Lower leg skin (tissue), 4 donors: Measurements from ENCODE around the gene TMEM259. TPM values are rescaled to one million over a fixed set of nuclear protein-coding genes. Genes with fewer than 3 reads are reported as not detected.

Source experiments
- DNase-seq, 2 donors: peaks; one replicate each; pipeline ENCODE4 v3.0.0-alpha.2; 2019; ENCODE audit warnings: low spot score in 2 of 2
- H3K4me3 ChIP-seq: fragments of 200-600 bp; sonication (generic); 2 replicates; pipeline ENCODE4 v1.5.1; 2017; ENCODE audit warnings: mild to moderate bottlenecking, low read depth; ENCODE audit not compliant: poor library complexity, severe bottlenecking
- CTCF ChIP-seq, 3 donors: fragments of 450-650 bp; IDR thresholded peaks; one replicate each; pipeline ENCODE4 v1.5.1; 2016; ENCODE audit warnings: antibody characterized with exemption in 3 of 3, mild to moderate bottlenecking in 3 of 3, moderate library complexity in 2 of 3
- POLR2A ChIP-seq, 2 donors: fragments of 450-650 bp; IDR thresholded peaks; one replicate each; pipeline ENCODE4 v1.6.1; 2016 to 2017; ENCODE audit warnings: antibody characterized with exemption in 2 of 2, mild to moderate bottlenecking in 1 of 2, moderate library complexity in 1 of 2
- WGBS, 2 donors: methylation state at CpG; one replicate each; pipeline ENCODE4 v1.1.5; 2018; 5-methylcytosine and 5-hydroxymethylcytosine counted together
- intact Hi-C: fragments of 100-400 bp; cut with DNase I; formaldehyde crosslinking; loops from one replicate; pipeline ENCODE4 v1.15.0; 2023; ENCODE audit warnings: low total_unique reads
- total RNA-seq, 4 donors: library from RNA; depleted of rRNA; stranded (reverse); fragments of >200 nt; gene quantifications; one replicate each; pipeline ENCODE4 v1.1.0, GENCODE V29; 2016

The TMEM259 gene
- total RNA-seq, 4 donors from 2014 or later = 180 to 299 (median 226) TPM

- intact Hi-C loops = no loop called here
- TF ChIP-seq CTCF (IDR thresholded peaks at IDR 0.05) = no peak
- TF ChIP-seq POLR2A (IDR thresholded peaks at IDR 0.05) = no peak
- 89 to 92% methylated on average over 29 to 34 of the region's 36 CpGs for WGBS, 2 donors
- no peak for DNase-seq
- H3K4me3 ChIP-seq = no peak overlapping the region
Observed at GRCh38 chr19:1011831-1012333, 9.0 kb downstream of the TMEM259 start.

- TF ChIP-seq POLR2A (IDR thresholded peaks at IDR 0.05) = no peak
- TF ChIP-seq CTCF (IDR thresholded peaks at IDR 0.05) = no peak
- intact Hi-C loops = no loop called here
- no peak overlapping the region for H3K4me3 ChIP-seq
- DNase-seq = no peak
- WGBS, 2 donors = 90% methylated on average over 47 to 49 of the region's 56 CpGs
Observed at GRCh38 chr19:1010586-1011510, 10.1 kb downstream of the TMEM259 start.

- TF ChIP-seq CTCF (IDR thresholded peaks at IDR 0.05) = no peak
- TF ChIP-seq POLR2A (IDR thresholded peaks at IDR 0.05) = no peak
- 90 to 92% methylated on average over 17 to 29 of the region's 29 CpGs for WGBS, 2 donors
- no peak overlapping the region for H3K4me3 ChIP-seq
- DNase-seq = no peak
- intact Hi-C loops = no loop called here
Observed at GRCh38 chr19:1009981-1010538, 10.9 kb downstream of the TMEM259 start.

- intact Hi-C loops = no loop called here
- no peak for TF ChIP-seq POLR2A (IDR thresholded peaks at IDR 0.05)
- no peak for TF ChIP-seq CTCF (IDR thresholded peaks at IDR 0.05)
- DNase-seq = no peak
- WGBS, 2 donors = 83 to 89% methylated on average over 82 to 88 of the region's 92 CpGs
- no peak overlapping the region for H3K4me3 ChIP-seq
Observed at GRCh38 chr19:1009041-1009980, 11.6 kb downstream of the TMEM259 start.

- intact Hi-C loops = no loop called here
- DNase-seq = no peak
- no peak for TF ChIP-seq POLR2A (IDR thresholded peaks at IDR 0.05)
- TF ChIP-seq CTCF (IDR thresholded peaks at IDR 0.05) = no peak
- 91 to 95% methylated on average over 31 to 41 of the region's 45 CpGs for WGBS, 2 donors
- H3K4me3 ChIP-seq = no peak overlapping the region
Observed at GRCh38 chr19:1008268-1009040, 12.5 kb downstream of the TMEM259 start.
